Measurements from ENCODE around the gene C10orf120.

DNA sequence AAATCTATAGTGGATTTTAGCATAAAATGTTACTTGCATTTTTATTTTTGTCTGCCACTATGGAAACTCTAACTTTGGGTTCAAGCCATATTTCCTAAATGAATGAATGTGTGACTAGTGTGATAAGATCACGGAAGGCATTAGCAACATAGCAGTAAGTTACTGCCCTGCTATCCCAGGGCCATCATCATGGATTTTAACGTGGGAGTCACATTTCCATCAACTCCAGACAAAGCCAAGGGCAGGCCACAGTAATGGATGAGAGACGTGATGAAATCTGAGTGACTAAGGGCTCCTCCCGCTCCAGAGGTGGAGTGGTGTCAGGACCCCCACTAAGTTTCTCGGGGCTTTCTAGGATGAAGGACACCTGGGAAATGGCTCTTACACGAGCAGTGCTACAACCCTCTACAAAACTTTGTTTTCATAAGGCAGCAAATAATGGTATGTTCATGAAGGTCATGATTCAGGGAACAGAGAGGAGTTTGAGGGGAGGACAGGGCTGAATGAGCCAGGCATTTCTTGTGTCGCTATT, 34.3 kb downstream of the C10orf120 start:
- TF ChIP-seq POLR2A (IDR thresholded peaks at IDR 0.05) = no peak
- TF ChIP-seq CTCF (IDR thresholded peaks at IDR 0.05) = no peak
- TF ChIP-seq POLR2AphosphoS5 (IDR thresholded peaks at IDR 0.05) = no peak
